RWPE2 (cell line): ENCODE results near the gene LRRC46.

Source experiments
- ATAC-seq: fragments of 200-7000 bp; cut with Tn5 transposase; 3 replicates; pipeline ENCODE4 v1.9.1; 2021; ENCODE audit warnings: low read depth
- DNase-seq: peaks from one replicate; pipeline ENCODE4 v3.0.0-alpha.2; 2020; ENCODE audit warnings: low spot score
- H3K27ac ChIP-seq: fragments of 450-650 bp; 2 replicates; pipeline ENCODE4 v1.5.1; 2017; ENCODE audit warnings: mild to moderate bottlenecking; ENCODE audit not compliant: poor library complexity, severe bottlenecking
- H3K27me3 ChIP-seq: fragments of 250-450 bp; sonication (Bioruptor Pico); 2 replicates; pipeline ENCODE4 v1.5.1; 2021; ENCODE audit warnings: mild to moderate bottlenecking, moderate library complexity; ENCODE audit not compliant: insufficient read depth, poor library complexity, severe bottlenecking
- H3K36me3 ChIP-seq: fragments of 250-450 bp; sonication (Bioruptor Pico); 2 replicates; pipeline ENCODE4 v1.5.1; 2020; ENCODE audit warnings: low read depth, mild to moderate bottlenecking, moderate library complexity
- H3K4me1 ChIP-seq: fragments of 250-450 bp; sonication (Bioruptor Pico); 2 replicates; pipeline ENCODE4 v1.5.1; 2021; ENCODE audit warnings: mild to moderate bottlenecking, moderate library complexity; ENCODE audit not compliant: insufficient read depth, poor library complexity, severe bottlenecking
- H3K4me3 ChIP-seq: fragments of 250-450 bp; sonication (Bioruptor Pico); 2 replicates; pipeline ENCODE4 v1.5.1; 2021; ENCODE audit warnings: mild to moderate bottlenecking, moderate library complexity; ENCODE audit not compliant: severe bottlenecking
- H3K9me3 ChIP-seq: fragments of 250-450 bp; sonication (Bioruptor Pico); 2 replicates; pipeline ENCODE4 v1.5.1; 2021; ENCODE audit warnings: mild to moderate bottlenecking, moderate library complexity; ENCODE audit not compliant: severe bottlenecking
- CTCF ChIP-seq: fragments of 450-650 bp; IDR thresholded peaks from one replicate; pipeline ENCODE4 v1.5.1; 2017; ENCODE audit warnings: mild to moderate bottlenecking, moderate library complexity; ENCODE audit not compliant: poor library complexity, severe bottlenecking

Gene LRRC46

GRCh38 chr17:47855737-47856136 lies 24.3 kb downstream of the LRRC46 start:
- no peak for TF ChIP-seq CTCF
- ATAC-seq (no peak), DNase-seq (no peak)
- no peaks in the 10 kb centered on the region for H3K9me3 ChIP-seq
- H3K4me1 ChIP-seq: no peaks in the 10 kb centered on the region
- H3K36me3 ChIP-seq: no peaks in the 10 kb centered on the region
- no peaks in the 10 kb centered on the region for H3K27me3 ChIP-seq
- H3K4me3 ChIP-seq: no peak overlapping the region
- no peak overlapping the region for H3K27ac ChIP-seq

GRCh38 chr17:47856830-47857229 lies 25.4 kb downstream of the LRRC46 start:
- no peak overlapping the region for H3K4me3 ChIP-seq
- no peaks in the 10 kb centered on the region for H3K4me1 ChIP-seq
- no peak for TF ChIP-seq CTCF
- H3K9me3 ChIP-seq: no peaks in the 10 kb centered on the region
- H3K27ac ChIP-seq: no peak overlapping the region
- H3K36me3 ChIP-seq: no peaks in the 10 kb centered on the region
- ATAC-seq (no peak), DNase-seq (no peak)
- no peaks in the 10 kb centered on the region for H3K27me3 ChIP-seq

GRCh38 chr17:47857551-47858455 lies 26.3 kb downstream of the LRRC46 start:
- no peaks in the 10 kb centered on the region for H3K27me3 ChIP-seq
- no peak overlapping the region for H3K4me3 ChIP-seq

GRCh38 chr17:47860386-47860785 lies 28.9 kb downstream of the LRRC46 start:
- ATAC-seq (no peak), DNase-seq (no peak)
- Histone ChIP-seq H3K27me3 (no peaks in the 10 kb centered on the region), H3K4me1 (peaks cover 25% of the 10 kb centered on the region), H3K36me3 (no peaks in the 10 kb centered on the region), H3K4me3 (no peak overlapping the region), H3K27ac (no peak overlapping the region), H3K9me3 (no peaks in the 10 kb centered on the region)
- TF ChIP-seq CTCF: no peak

More at GRCh38 chr17:47857551-47858455, 26.3 kb downstream of the LRRC46 start:
- Histone ChIP-seq H3K4me1 (peaks cover 4% of the 10 kb centered on the region), H3K9me3 (no peaks in the 10 kb centered on the region), H3K36me3 (no peaks in the 10 kb centered on the region), H3K27ac (no peak overlapping the region)
- no peak for TF ChIP-seq CTCF
- no peak for DNase-seq
- no peak for ATAC-seq
